Measurements from ENCODE around the gene NSMCE3.
A peak's percentile ranks its signal among the peaks of the same experiment; 100 is the strongest.

NSMCE3 gene

GRCh38 chr15:29269485-29270168, at the start of gene NSMCE3:
NSMCE3 (minus strand) TSS chr15:29269822; CDS start chr15:29269705, 117 bp downstream.
- DNase-seq: peak; percentile 94

GRCh38 chr15:29316422-29316821, 46.8 kb upstream of the NSMCE3 start:
- DNase-seq: no peak

- DNase-seq: no peak
These were observed 42.8 kb upstream of the NSMCE3 start for GRCh38 chr15:29312387-29312786.

GRCh38 chr15:29311696-29312095, 42.1 kb upstream of the NSMCE3 start:
- no peak for DNase-seq

- DNase-seq: no peak
These were observed 39.5 kb upstream of the NSMCE3 start for GRCh38 chr15:29309139-29309538.

GRCh38 chr15:29308299-29308698, 38.7 kb upstream of the NSMCE3 start:
- no peak for DNase-seq

- no peak for DNase-seq
These were observed 35.9 kb upstream of the NSMCE3 start for GRCh38 chr15:29305556-29305955.

- DNase-seq: no peak
These were observed 33.2 kb upstream of the NSMCE3 start for GRCh38 chr15:29302871-29303270.

GRCh38 chr15:29299784-29300183, 30.2 kb upstream of the NSMCE3 start:
- DNase-seq: no peak

GRCh38 chr15:29299331-29299730, 29.7 kb upstream of the NSMCE3 start:
- DNase-seq: no peak

GRCh38 chr15:29294732-29295325, 25.2 kb upstream of the NSMCE3 start:
- DNase-seq: no peak

GRCh38 chr15:29291067-29291845, 21.6 kb upstream of the NSMCE3 start:
- no peak for DNase-seq

- no peak for DNase-seq
These were observed 19.6 kb upstream of the NSMCE3 start for GRCh38 chr15:29289173-29289572.

GRCh38 chr15:29285386-29285785, 15.8 kb upstream of the NSMCE3 start:
- DNase-seq: no peak

- DNase-seq: no peak
These were observed 13.8 kb upstream of the NSMCE3 start for GRCh38 chr15:29283381-29283780.

GRCh38 chr15:29280514-29280913, 10.9 kb upstream of the NSMCE3 start:
- no peak for DNase-seq

GRCh38 chr15:29278436-29279105, 8.9 kb upstream of the NSMCE3 start:
- no peak for DNase-seq

GRCh38 chr15:29276366-29276765, 6.7 kb upstream of the NSMCE3 start:
- DNase-seq: no peak

GRCh38 chr15:29275855-29276254, 6.2 kb upstream of the NSMCE3 start:
- no peak for DNase-seq

GRCh38 chr15:29274946-29275345, 5.3 kb upstream of the NSMCE3 start:
- no peak for DNase-seq

GRCh38 chr15:29272219-29272618, 2.6 kb upstream of the NSMCE3 start:
- no peak for DNase-seq

- no peak for DNase-seq
These were observed 1.4 kb upstream of the NSMCE3 start for GRCh38 chr15:29270976-29271375.

- DNase-seq: peak; percentile 46
These were observed 740 bp upstream of the NSMCE3 start for GRCh38 chr15:29270169-29270955.
